Natural killer cell (primary cell): ENCODE results near the gene MAD1L1. TPM values are rescaled to one million over a fixed set of nuclear protein-coding genes. Genes with fewer than 3 reads are reported as not detected.

ENCODE experiments used
- ATAC-seq, 3 donors: fragments of 150-1000 bp in 2 of 3; fragments of 200-7000 bp in 1 of 3; cut with Tn5 transposase; 1 replicate in 1 of 3; 2 replicates in 2 of 3; pipeline ENCODE4 v1.10.0; 2021; ENCODE audit warnings: mild to moderate bottlenecking in 2 of 3, moderate library complexity in 2 of 3
- DNase-seq, 2 donors: peaks; one replicate each; pipeline versions ENCODE4 v3.0.0 to v3.0.0-alpha.2; 2013 to 2021; ENCODE audit warnings: mixed read lengths in 1 of 2
- H3K27ac ChIP-seq: one replicate; pipeline ENCODE4 v1.5.1; 2013; ENCODE audit warnings: mild to moderate bottlenecking, low read length
- H3K27me3 ChIP-seq: one replicate; pipeline ENCODE4 v1.6.1; 2013; ENCODE audit warnings: low read length; ENCODE audit not compliant: control insufficient read depth, insufficient read depth
- H3K36me3 ChIP-seq: one replicate; pipeline ENCODE4 v1.6.1; 2013; ENCODE audit warnings: low read length; ENCODE audit not compliant: control insufficient read depth, insufficient read depth
- H3K4me1 ChIP-seq: one replicate; pipeline ENCODE4 v1.6.1; 2013; ENCODE audit warnings: low read length; ENCODE audit not compliant: control insufficient read depth, insufficient read depth
- H3K4me3 ChIP-seq: one replicate; pipeline ENCODE4 v1.5.1; 2013; ENCODE audit warnings: low read length
- H3K9me3 ChIP-seq: one replicate; pipeline ENCODE4 v1.6.1; 2013; ENCODE audit warnings: low read length; ENCODE audit not compliant: control insufficient read depth, insufficient read depth
- H3K27ac Mint-ChIP-seq, 2 donors: one replicate each; pipeline ENCODE4 v1.8.0; 2022; ENCODE audit warnings: mild to moderate bottlenecking in 2 of 2, mixed read lengths in 2 of 2, moderate library complexity in 1 of 2
- H3K27me3 Mint-ChIP-seq, 2 donors: one replicate each; pipeline ENCODE4 v1.8.0; 2022; ENCODE audit warnings: low read depth in 2 of 2, mixed read lengths in 2 of 2
- H3K36me3 Mint-ChIP-seq: one replicate; pipeline ENCODE4 v1.8.0; 2022; ENCODE audit warnings: mixed read lengths
- H3K4me1 Mint-ChIP-seq, 2 donors: one replicate each; pipeline ENCODE4 v1.8.0; 2022; ENCODE audit warnings: mixed read lengths in 2 of 2
- H3K4me3 Mint-ChIP-seq: one replicate; pipeline ENCODE4 v1.8.0; 2022; ENCODE audit warnings: mild to moderate bottlenecking, moderate library complexity, mixed read lengths
- H3K9me3 Mint-ChIP-seq, 2 donors: one replicate each; pipeline ENCODE4 v1.8.0; 2022; ENCODE audit warnings: mixed read lengths in 2 of 2
- WGBS: methylation state at CpG from one replicate; pipeline ENCODE4 v1.1.7; 2013; ENCODE audit warnings: missing lambda C conversion rate; ENCODE audit not compliant: insufficient coverage; 5-methylcytosine and 5-hydroxymethylcytosine counted together
- intact Hi-C: fragments of 100-400 bp; cut with micrococcal nuclease; formaldehyde crosslinking; loops from one replicate; pipeline ENCODE4 v1.14.2; 2022
- total RNA-seq, 4 donors: library from RNA; stranded (reverse); fragments of 120-200 nt in 1 of 4; gene quantifications; one replicate each; pipeline versions ENCODE4 v1.2.3 to v1.2.4, GENCODE V29; 2013 to 2022
- TF ChIP-seq, protein P1 (sequence below): fragments of 200-600 bp; IDR thresholded peaks from one replicate; pipeline ENCODE4 v1.8.0; 2022; ENCODE audit warnings: antibody characterized with exemption

The MAD1L1 gene
- total RNA-seq, 3 donors from 2014 or later (not counting 1 experiment from before 2014, with no cell fraction given) = 53.6 to 81.2 (median 77.4) TPM

DNA sequence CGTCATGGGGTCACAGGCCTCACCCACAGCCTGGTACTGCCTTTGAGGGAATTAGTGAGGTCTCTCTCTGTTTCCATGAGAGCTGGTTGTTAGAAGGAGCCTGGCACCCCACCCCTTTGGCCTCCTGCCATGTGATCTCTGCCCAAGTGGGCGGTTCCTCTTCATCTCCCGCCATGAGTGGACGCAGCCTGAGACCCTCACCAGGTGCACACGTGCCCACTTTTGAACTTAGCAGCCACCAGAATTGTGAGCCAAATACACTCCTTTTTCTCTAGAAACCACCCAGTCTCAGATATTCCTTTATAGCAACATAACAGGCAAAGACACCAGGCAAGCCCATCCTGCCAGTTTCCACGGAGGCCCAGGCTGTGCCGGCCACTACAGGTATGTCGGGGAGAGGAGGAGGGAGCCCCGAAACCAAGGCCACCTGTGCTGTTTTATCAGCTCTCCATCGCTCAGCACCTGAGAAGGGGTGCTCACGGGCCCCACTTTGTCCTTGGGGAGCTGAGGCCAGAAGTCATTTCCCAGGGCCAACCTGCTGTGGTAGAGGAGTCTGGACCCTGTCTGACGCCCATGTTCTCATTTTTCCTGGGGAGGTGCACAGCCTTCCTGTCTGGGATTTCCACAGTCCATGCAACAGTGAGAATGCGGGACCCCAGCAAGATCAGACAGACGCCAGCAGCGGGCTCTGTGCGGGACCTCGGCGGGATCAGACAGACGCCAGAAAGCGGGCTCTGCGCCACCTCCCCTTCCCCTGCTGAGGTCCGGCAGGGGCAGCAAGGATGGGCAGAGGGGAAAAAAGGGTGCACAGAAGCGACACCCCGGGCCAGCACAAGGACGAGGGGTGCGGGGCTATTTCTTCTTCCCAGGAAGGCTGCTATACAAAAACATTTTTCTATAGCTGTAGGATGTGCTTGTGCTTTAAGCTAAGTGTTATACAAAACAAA is 342.2 kb downstream of the MAD1L1 start:
- Mint-ChIP-seq H3K9me3 (no peaks in the 10 kb centered on the region), H3K27me3 (no peaks in the 10 kb centered on the region), H3K27ac (peak overlapping the region; percentile 11 to 68), H3K4me1 (peaks cover 21 to 26% of the 10 kb centered on the region in 2 donors), H3K36me3 (no peaks in the 10 kb centered on the region), H3K4me3 (peak overlapping the region; percentile 53)
- DNase-seq (no peak), ATAC-seq (no peak)
- TF ChIP-seq, protein P1, sequence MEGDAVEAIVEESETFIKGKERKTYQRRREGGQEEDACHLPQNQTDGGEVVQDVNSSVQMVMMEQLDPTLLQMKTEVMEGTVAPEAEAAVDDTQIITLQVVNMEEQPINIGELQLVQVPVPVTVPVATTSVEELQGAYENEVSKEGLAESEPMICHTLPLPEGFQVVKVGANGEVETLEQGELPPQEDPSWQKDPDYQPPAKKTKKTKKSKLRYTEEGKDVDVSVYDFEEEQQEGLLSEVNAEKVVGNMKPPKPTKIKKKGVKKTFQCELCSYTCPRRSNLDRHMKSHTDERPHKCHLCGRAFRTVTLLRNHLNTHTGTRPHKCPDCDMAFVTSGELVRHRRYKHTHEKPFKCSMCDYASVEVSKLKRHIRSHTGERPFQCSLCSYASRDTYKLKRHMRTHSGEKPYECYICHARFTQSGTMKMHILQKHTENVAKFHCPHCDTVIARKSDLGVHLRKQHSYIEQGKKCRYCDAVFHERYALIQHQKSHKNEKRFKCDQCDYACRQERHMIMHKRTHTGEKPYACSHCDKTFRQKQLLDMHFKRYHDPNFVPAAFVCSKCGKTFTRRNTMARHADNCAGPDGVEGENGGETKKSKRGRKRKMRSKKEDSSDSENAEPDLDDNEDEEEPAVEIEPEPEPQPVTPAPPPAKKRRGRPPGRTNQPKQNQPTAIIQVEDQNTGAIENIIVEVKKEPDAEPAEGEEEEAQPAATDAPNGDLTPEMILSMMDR = no peak
- intact Hi-C loops = no loop called here
- Histone ChIP-seq H3K4me3 (no peak overlapping the region), H3K4me1 (peaks cover 19% of the 10 kb centered on the region), H3K27me3 (no peaks in the 10 kb centered on the region), H3K36me3 (peaks cover 21% of the 10 kb centered on the region), H3K9me3 (no peaks in the 10 kb centered on the region), H3K27ac (no peak overlapping the region)
- WGBS = 98% methylated on average over 26 of the region's 26 CpGs

DNA sequence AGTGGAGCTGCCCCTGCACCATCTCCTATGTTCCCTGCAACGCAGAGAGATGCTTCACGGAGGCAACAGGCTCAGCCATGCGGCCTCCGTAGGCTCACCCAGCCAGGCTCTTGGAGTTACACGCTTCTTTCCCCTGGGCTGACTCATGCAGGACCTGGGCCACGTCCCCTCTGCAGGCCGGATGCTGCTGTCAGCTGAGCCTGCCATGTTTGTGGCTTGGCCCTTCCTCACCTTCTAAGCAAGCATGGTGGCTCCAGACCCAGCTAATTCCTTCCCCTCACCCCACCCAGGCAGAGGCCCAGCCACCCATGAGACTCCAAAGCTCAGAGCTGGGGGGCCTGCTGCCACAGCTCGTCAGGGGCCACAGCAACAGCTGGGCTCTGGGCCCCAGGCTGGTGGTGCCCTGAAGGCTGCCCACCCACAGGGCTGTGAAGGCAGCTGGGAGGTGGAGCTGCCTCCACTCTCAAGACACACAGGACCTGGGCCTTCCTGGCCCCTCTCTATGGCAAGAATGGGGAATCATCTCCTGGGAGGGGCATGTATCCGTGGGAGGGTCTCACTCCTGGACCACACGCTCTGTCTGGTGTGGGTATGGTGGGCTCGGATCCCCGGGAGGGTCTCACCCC is 343.1 kb downstream of the MAD1L1 start:
- intact Hi-C loops = no loop called here
- Mint-ChIP-seq H3K27ac (peak overlapping the region; percentile 11 to 68), H3K4me3 (no peak overlapping the region), H3K9me3 (no peaks in the 10 kb centered on the region), H3K36me3 (no peaks in the 10 kb centered on the region), H3K4me1 (peaks cover 21 to 26% of the 10 kb centered on the region in 2 donors), H3K27me3 (no peaks in the 10 kb centered on the region)
- DNase-seq = no peak
- Histone ChIP-seq H3K36me3 (peaks cover 17% of the 10 kb centered on the region), H3K27me3 (no peaks in the 10 kb centered on the region), H3K4me1 (peaks cover 19% of the 10 kb centered on the region), H3K9me3 (no peaks in the 10 kb centered on the region), H3K4me3 (no peak overlapping the region), H3K27ac (no peak overlapping the region)
- TF ChIP-seq, protein P1 = no peak
- WGBS = 74% methylated on average over 12 of the region's 12 CpGs
- ATAC-seq = peak; percentile 62 to 94 (median 86)

DNA sequence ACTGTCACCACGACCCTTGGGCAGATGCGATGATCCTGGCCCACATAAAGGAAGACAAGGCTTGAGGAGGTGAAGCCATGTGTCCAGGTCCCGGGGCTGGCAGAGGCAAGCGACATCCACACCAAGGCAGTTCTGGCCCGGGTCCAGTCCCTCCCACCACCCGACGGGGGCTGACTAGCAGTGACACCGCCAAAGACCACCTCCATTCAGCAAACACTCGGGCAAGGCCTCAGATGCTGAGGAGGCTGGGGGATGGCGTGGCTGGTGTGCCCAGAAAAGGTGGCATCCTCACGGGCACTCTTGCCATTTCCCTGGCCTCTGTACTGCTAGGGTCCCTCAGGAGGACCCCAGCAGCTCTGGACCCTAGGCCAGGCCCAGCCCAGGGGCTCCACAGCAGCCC is 343.7 kb downstream of the MAD1L1 start:
- Mint-ChIP-seq H3K27me3 (no peaks in the 10 kb centered on the region), H3K36me3 (no peaks in the 10 kb centered on the region), H3K4me1 (peaks cover 21 to 26% of the 10 kb centered on the region in 2 donors), H3K9me3 (no peaks in the 10 kb centered on the region), H3K27ac (peak overlapping the region in 1 of 2 donors; percentile 68), H3K4me3 (no peak overlapping the region)
- DNase-seq (no peak), ATAC-seq (no peak)
- intact Hi-C loops = no loop called here
- no peaks in the 10 kb centered on the region for H3K27me3 ChIP-seq
- H3K4me3 ChIP-seq = no peak overlapping the region
- peaks cover 19% of the 10 kb centered on the region for H3K4me1 ChIP-seq
- H3K27ac ChIP-seq = no peak overlapping the region
- peaks cover 14% of the 10 kb centered on the region for H3K36me3 ChIP-seq
- 88% methylated on average over 11 of the region's 11 CpGs for WGBS
- TF ChIP-seq, protein P1 = no peak
- H3K9me3 ChIP-seq = no peaks in the 10 kb centered on the region
